HG03354 (cell line): Measurements from ENCODE around the gene ATP2C1.
A peak's percentile ranks its signal among the peaks of the same experiment; 100 is the strongest.
"Not testable (repeated sequence)": the region's sequence is repeated elsewhere in the genome, so short reads cannot be mapped to it uniquely, and the experiment has no call there.

Source experiments
- ATAC-seq: cut with Tn5 transposase; IDR thresholded peaks from one replicate; pipeline ENCODE4 v1.9.1; 2021; ENCODE audit warnings: mild to moderate bottlenecking; ENCODE audit not compliant: unreplicated experiment, poor library complexity, severe bottlenecking

The ATP2C1 gene, protein sequence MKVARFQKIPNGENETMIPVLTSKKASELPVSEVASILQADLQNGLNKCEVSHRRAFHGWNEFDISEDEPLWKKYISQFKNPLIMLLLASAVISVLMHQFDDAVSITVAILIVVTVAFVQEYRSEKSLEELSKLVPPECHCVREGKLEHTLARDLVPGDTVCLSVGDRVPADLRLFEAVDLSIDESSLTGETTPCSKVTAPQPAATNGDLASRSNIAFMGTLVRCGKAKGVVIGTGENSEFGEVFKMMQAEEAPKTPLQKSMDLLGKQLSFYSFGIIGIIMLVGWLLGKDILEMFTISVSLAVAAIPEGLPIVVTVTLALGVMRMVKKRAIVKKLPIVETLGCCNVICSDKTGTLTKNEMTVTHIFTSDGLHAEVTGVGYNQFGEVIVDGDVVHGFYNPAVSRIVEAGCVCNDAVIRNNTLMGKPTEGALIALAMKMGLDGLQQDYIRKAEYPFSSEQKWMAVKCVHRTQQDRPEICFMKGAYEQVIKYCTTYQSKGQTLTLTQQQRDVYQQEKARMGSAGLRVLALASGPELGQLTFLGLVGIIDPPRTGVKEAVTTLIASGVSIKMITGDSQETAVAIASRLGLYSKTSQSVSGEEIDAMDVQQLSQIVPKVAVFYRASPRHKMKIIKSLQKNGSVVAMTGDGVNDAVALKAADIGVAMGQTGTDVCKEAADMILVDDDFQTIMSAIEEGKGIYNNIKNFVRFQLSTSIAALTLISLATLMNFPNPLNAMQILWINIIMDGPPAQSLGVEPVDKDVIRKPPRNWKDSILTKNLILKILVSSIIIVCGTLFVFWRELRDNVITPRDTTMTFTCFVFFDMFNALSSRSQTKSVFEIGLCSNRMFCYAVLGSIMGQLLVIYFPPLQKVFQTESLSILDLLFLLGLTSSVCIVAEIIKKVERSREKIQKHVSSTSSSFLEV

DNA sequence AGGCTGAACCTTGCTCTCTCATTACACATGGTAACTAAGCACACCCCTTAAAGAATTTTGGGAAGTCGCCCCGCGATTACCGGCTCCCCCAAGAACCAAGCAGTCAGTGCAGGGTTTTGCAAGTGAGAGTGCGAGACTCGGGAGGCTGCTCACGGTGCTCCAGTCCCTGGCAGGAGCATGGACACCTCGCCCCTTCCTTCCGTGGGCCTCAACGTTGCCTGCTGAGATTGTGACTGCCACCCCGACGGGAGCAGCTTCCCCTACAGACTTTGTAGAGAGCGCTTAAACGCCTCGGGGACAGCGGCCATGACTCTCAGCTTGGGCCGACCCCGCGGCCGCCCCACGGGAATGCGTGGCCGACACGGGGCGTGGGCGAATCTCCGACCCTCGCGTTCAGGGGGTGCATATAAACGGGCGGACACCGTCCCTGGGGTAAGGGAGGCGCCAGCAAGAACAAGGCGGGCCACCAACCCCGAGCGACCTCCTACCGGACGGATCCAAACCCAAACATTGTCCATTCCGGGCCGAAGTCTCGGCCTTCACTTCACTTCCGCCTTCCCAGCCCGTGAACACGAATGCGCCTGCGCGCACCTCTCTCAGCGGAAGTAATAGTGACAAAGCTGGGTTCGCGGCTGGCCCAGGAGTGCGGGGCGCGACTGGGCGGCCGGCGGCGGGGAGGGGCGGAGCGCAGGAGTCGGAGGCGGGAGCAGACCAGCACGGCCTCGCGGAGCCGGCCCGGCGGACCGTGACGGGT lies at the start of gene ATP2C1:
Gene ATP2C1 (plus strand): TSS at position 709 of the 754 bp plus-strand sequence. CDS start 686 bp downstream, outside the sequence.
- ATAC-seq = peak; percentile 92

DNA sequence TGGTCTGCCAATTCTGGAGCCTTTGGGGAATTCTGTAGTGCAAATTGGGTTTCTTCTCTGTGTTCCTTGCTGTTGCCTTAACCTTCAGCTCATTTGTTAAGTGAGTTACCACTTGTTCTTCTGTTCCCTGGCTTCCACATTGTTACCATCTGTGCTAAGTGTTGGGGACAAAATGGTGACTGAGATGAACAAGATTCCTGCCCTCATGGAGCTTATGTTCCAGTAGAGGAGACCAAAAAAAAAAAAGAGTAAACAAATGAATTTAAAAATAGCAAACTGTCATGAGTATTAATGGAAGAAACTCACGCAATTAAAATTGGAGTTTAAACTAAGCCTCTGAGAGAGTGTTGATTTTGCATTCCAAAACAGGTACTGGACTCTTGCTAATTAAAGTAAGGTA lies 49.4 kb upstream of the ATP2C1 start:
- no peak for ATAC-seq

DNA sequence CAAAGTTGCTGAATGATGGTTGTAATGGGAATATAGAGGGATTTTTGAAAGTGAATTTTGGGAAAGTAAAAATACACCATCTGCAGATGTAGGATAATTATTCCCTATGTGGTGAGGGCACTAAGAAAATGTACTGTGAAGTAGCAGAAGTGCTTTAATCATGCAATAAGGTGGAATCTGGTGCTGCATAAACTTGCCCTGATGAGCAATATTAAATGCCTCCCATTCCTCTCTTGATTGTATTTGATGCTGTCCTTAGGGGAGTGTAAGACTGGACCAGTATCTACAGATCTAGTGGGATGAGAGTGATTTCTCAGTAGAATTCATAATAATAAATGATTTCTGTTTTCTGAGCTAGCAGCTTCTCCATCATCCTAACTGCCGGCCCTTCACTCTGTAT lies 47.7 kb upstream of the ATP2C1 start:
- no peak for ATAC-seq

DNA sequence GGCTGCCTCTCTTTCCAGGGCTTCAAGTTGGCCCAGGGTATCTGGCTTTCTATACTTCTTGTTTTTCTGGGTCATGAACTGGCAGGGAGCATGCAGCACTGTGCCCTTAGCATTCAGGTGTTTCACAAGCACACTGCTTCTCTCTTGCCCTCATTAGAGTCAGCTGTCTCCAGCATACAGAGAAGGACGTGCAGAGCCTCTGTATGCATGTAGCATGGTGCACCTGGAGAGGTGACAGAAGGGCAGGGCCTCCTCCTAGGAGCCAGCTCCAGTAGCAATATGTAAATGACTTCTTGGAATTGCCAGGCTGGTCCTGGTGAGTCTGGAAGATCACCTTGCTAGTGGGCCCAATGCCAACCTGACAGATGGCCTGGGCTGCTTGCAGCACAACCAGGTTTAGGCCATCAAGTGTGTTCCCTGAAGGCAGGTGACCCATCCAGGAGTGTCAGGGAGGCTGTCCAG lies 44.8 kb upstream of the ATP2C1 start:
- no peak for ATAC-seq

DNA sequence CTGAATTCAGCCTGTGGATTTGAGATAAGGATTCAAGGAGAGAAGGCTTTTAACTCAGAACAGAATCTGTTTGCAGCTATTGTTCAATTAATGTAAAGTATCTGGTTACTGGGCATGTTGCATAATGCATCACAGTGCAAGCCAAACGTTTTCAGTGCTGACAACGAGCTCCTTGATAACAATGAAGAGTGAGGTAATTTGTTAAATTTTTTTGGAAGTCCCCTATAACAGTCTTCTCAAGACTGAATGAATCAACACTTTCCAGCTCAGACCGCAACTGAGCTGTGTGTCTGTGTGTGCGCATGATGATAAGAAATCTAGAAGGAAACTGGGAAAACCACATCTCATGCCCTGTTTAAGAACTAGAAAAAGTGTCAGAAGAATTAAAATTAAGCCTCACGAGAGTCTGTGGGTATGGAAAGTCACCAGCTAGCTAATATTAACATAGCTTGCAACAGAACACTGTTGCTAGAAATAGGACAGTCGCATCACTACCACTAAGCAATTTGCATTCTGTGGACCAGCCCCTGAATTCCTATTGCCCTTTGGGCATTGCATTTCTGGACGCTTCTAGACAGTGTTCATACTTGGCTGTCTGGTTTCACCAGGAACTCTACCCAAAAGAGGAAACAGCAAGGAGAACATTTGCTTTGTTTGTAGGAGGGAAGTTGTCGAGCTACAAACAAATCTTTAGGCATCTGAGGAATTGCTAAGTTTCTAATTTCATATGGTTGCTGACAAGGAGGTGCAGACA lies 43.7 kb upstream of the ATP2C1 start:
- ATAC-seq = peak; percentile 73

DNA sequence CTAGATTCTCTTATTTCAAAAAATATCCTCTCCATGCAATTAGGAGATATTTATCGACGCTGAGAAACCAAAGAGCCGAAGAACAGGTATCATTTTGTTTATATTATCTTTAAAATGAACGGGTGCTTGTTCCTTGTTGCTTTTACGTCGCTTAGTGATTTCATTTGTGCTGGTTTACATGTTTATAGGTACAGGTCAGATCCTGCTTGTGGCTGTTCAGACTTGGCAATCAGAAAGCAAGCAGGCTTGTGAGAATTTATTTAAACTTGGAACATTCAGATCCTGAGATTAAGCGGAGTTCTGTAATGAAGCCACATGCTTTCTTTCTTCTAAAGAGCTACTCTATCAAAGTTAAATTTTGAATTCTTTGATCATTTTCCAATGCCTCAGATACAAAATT lies 43.0 kb upstream of the ATP2C1 start:
- no peak for ATAC-seq

DNA sequence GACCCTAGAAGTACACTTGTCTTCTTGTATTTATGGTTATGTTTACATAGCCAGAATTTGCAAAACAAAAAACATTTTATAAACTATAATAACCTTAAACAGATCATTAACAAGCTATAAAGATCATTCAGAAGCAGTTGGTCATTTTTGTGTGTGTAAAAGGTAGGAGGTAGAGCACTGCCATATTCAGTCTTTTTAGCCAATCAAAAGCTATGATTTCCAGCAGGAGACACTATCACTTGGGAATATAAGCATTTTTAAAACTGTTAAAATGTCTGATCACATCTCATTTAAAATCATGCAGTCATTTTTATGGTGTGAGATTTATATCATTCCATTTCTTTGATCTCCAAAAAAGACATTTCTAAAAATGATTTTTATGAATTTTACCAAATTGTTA lies 42.6 kb upstream of the ATP2C1 start:
- ATAC-seq = no peak

DNA sequence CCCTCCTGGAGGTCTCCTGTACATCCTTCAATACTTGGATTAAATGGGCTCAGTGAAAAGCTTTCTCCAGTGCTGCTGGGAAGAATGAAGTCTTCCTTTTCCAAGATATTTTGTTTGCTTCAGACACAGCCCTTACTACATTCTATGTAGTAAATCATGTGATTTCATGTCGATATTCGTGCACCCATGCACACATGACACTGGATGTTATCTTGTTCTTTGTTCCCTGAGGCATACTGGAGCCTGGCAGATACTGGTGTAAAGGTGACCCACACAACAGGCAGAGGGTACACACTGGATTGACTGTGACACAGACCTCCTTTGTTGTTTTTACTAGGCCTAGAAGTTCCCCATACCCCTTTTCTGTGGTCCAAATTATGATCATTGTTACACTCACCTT lies 40.3 kb upstream of the ATP2C1 start:
- no peak for ATAC-seq

DNA sequence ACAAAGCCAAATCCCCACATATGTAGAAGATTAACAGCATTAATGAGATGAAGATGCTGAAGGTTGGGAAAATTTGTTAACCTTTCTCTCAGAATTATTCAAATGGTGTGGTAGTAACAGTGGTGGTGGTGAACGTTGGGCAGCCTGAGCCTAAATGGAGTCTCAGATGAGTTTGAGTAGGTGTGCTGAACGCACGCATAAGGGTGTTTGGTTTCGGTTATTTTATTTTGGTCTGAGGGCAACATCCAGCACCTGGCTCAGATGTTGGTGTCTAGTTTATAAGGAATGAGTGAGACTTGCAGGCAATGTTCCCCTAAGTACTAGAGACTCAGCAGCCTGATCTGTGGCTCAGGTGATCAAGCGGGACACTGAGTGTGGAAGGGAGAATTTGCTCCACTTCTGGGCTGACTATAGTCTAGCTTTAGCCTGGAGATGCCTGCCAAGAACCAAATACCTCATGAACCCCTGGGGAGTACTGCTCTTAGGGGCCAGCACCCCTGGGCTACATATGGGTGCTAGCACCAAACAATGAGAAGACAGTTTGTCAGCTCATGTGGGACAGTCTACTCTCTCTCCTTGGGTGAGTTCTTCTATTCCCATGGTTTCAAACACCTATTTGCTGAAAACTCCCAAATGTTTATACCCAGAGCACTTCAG lies 39.5 kb upstream of the ATP2C1 start:
- peak; percentile 53 for ATAC-seq

DNA sequence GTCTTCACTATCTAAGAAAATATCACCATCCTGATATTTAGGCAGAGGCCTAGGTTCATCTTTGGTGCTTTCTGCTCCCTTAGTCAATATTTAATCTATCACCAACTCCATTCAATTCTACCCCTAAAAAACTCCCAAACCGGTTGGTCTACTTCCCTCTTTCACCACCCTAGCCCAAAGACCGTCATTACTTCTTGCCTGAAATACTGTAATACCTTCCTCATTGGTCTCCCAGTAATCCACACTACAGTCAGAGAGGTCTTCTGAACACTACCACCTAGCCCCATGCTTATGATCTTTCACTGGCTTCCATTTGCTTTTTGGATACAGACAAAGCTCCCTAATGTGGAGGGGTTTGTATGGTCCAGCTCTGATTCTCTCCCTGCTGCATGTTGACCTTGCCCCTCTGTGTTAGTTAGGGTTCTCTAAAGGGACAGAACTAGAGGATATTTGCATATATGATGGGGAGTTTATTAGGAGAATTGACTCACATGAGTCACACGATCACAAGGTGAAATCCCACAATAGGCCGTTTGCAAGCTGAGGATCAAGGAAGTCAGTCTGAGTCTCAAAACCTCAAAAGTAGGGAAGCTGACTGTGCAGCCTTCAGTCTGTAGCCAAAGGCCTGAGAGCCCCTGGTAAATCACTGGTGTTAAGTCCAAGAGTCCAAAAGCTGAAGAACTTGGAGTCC lies 36.4 kb upstream of the ATP2C1 start:
- no peak for ATAC-seq

DNA sequence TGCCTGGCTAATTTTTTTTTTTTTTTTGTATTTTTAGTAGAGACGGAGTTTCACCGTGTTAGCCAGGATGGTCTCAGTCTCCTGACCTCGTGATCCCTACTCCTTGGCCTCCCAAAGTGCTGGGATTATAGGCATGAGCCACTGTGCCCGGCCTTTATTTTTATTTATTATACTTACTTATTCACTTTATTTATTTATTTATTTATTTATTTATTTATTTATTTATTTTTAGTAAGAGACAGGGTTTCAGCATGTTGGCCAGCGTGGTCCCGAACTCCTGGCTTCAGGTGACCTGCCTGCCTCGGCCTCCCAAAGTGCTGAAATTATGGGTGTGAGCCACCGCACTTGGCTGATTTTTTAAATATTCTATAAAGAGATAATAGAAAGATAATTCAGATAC lies 31.8 kb upstream of the ATP2C1 start:
- ATAC-seq = not testable (repeated sequence)

DNA sequence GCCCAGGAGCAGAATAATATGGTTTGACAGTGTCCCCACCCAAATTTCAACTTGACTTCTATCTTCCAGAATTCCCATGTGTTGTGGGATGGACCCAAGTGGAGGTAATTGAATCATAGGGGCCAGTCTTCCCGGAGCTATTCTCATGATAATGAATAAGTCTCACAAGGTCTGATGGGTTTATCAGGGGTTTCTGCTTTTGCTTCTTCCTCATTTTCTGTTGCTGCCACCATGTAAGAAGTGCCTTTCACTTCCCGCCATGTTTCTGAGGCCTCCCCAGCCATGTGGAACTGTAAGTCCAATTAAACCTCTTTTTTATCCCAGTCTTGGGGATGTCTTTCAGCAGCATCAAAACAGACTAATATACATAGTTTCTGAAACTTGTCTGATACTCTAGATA lies 28.4 kb upstream of the ATP2C1 start:
- ATAC-seq = no peak

DNA sequence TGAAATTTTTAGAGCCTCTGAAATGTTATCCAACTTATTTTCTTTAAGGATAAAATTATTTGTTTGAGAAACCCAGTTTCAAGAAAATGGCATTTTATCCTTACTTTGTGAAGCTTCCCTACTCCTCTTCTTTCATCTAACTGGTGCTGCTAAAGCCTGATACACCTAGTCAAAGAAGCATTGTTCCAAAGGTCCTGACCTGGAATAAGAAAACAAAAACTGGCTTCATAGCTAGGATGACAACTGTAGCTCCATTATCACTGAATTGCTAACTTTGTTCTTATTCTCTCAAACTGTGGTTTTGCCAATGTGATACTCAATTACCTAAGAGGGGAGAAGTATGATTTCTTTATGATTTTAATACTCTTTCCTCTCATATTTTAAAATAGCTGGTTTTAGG lies 27.6 kb upstream of the ATP2C1 start:
- no peak for ATAC-seq

DNA sequence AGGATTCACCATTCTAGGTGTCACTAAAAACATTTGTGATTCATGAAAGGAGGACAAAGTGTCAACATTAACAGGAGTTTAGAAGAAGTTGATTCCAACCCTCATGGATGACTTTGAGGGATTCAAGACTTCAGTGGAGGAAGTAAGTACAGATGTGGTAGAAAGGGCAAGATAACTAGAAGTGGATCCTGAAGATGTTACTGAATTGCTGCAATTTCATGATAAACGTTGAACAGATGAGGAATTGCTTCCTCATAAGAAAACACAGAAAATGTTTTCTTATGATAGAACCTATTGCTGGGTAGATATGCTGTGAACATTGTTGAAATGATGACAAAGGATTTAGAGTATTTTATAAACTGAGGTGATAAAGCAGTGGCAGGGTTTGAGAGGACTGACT lies 23.5 kb upstream of the ATP2C1 start:
- no peak for ATAC-seq

DNA sequence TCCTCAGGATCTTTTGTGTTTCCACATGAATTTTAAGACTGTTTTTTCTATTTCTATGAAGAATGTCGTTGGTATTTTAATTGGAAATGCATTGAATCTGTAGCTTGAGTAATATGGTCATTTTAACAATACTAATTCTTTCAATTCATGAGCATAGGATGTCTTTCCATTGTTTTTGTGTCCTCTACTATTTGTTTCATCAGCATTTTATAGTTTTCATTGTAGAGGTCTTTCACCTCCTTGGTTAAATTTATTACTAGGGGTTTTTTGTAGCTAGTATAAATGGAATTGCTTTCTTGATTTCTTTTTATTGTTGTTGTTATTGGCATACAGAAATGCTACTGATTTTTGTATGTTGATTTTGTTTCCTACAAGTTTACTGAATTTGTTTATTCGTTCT lies 17.3 kb upstream of the ATP2C1 start:
- ATAC-seq = no peak

DNA sequence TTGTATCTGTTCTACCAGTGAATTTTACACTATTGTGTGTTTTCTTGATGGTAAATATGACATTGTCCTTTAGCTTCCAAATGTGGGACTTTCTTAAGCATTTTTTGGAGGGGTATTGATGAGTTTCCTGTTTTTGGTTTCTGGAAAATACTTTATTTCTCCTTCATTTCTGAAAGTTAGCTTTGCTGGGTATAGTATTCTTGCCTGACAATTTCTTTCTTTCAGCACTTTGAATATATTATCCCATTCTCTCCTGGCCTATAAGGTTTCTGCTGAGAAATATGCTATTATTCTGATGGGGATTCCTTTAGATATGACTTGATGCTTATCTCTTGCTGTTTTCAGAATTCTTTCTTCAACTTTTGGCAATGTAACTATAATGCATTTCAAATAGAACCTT lies 15.4 kb upstream of the ATP2C1 start:
- no peak for ATAC-seq

DNA sequence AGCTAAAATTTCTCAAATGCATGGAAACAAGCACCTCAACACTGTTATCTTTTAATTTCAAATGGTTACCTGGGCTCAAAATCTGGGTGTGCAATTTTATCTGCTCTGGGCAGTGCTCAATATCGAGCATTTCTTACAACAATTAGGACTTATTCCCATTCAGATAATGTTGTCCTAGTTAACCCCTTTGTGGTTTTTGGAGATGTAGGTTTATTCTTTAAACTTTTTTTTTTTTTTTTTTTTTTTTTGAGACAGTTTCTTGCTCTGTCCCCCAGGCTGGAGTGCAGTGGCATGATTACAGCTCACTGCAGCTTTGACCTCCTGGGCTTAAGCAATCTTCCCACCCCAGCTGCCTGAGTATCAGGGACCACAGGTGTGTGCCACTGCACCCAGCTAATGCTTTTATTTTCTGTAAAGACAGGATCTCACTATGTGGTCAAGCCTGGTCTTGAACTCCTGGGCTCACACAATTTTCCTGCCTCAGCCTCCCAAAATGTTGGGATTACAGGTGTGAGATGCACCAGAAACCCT lies 4.4 kb upstream of the ATP2C1 start:
- no peak for ATAC-seq

DNA sequence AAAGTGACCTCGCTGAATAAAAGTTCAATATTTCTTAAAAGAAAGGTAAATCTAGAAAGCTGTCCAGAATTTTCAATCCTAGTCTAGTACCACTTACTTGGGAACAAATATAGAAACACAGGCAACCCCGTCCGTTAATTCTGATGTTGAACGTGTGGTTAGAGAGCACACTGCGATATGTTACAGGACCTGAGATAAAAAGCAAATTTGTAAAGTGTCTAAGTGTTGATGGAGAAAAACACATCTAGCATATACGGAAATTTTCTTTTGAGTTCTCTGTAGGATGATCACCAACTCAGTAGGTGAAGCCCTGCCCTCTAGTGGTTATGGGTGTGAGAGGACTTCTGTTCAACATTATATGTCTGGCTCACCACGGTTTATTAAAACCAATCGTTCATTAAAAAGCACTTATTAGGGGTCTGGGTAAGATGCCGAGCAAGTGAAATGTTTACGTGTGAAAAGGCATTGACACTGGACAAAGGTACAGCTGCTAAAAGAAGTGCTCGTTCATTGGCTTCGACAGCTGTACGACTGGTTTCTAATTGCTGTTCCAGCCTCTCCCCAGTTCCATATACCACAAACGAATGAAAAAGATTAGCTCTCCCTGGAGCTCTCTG lies 1.0 kb upstream of the ATP2C1 start:
- peak; percentile 42 for ATAC-seq
